Activated naive CD4-positive, alpha-beta T cell treated with anti-CD3 and anti-CD28 coated beads for 36 hours (primary cell): ENCODE results near the gene KCNG2. TPM values are rescaled to one million over a fixed set of nuclear protein-coding genes. Genes with fewer than 3 reads are reported as not detected.

ENCODE experiments used
- CTCF ChIA-PET: fragments of 350-600 bp; sonication (Branson Sonifier 250); formaldehyde crosslinking; loops from one replicate; lab custom pipeline; 2021; ENCODE audit warnings: antibody characterized with exemption; lab: Charles Lee
- DNase-seq: peaks from one replicate; pipeline ENCODE4 v3.0.0-alpha.2; 2020
- H3K27ac Mint-ChIP-seq: one replicate; pipeline ENCODE4 v1.8.0; 2021; ENCODE audit warnings: mild to moderate bottlenecking, mixed read lengths
- H3K27me3 Mint-ChIP-seq: one replicate; pipeline ENCODE4 v1.8.0; 2021; ENCODE audit warnings: low read depth, mixed read lengths
- H3K36me3 Mint-ChIP-seq: one replicate; pipeline ENCODE4 v1.8.0; 2021; ENCODE audit warnings: low read depth, mixed read lengths
- H3K4me1 Mint-ChIP-seq: one replicate; pipeline ENCODE4 v1.8.0; 2021; ENCODE audit warnings: low read depth, mixed read lengths
- H3K4me3 Mint-ChIP-seq: one replicate; pipeline ENCODE4 v1.8.0; 2021; ENCODE audit warnings: mild to moderate bottlenecking, moderate library complexity, mixed read lengths
- H3K9me3 Mint-ChIP-seq: one replicate; pipeline ENCODE4 v1.8.0; 2021; ENCODE audit warnings: mixed read lengths
- intact Hi-C: fragments of 100-400 bp; cut with micrococcal nuclease; formaldehyde crosslinking; loops from one replicate; pipeline ENCODE4 v1.15.1; 2023
- total RNA-seq, 2 experiments: library from RNA; stranded (reverse); gene quantifications; one replicate each; pipeline ENCODE4 v1.2.3, GENCODE V29; 2021

KCNG2 gene
- total RNA-seq, 2 experiments from 2014 or later, result not detected

DNA sequence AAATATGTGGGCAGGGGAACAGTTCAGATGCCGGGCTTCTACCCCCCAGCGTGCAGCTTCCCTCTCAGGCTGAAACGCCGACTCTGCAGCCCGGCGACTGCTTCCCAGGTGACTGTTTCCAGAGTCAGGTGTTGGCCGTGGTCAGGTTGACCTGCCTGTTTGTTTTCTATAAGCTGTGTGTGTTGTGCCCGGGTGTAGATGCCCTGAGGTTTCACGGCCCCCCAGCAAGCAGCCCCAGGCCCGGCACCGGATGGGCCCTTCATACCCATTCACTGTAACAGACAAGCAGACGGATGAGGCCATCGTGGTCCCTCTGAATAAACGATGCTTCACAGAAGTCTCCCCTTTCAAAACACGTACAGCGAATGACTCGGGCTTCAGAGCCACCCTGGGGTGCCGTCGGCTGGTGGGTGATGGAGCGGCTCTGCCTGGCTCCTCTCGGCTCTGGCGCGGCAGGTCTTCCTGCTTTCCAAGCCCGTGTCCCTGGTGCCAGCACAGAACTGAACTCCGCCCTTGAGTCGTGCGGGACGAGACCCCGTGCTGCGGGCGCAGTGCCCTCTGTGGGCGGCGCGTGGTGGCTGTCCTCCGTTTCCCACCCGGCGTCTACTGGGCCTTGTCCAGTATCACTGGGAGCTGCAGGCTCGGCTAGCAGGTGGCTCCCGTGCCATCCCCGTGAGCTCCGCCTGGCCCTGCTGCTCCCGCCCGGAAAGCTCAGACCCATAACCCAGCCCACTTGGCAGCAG lies 15.0 kb upstream of the KCNG2 start:
- Mint-ChIP-seq H3K36me3 (no peaks in the 10 kb centered on the region), H3K27me3 (peaks cover 24% of the 10 kb centered on the region), H3K27ac (no peak overlapping the region), H3K4me1 (no peaks in the 10 kb centered on the region), H3K4me3 (no peak overlapping the region), H3K9me3 (no peaks in the 10 kb centered on the region)
- CTCF ChIA-PET, result interaction anchor here (0.7 kb wide), 1 partner anchor 442 kb away, joined by 3 read pairs; no protein-coding TSS in a partner anchor
- intact Hi-C loops, result no loop called here
- DNase-seq, result no peak

DNA sequence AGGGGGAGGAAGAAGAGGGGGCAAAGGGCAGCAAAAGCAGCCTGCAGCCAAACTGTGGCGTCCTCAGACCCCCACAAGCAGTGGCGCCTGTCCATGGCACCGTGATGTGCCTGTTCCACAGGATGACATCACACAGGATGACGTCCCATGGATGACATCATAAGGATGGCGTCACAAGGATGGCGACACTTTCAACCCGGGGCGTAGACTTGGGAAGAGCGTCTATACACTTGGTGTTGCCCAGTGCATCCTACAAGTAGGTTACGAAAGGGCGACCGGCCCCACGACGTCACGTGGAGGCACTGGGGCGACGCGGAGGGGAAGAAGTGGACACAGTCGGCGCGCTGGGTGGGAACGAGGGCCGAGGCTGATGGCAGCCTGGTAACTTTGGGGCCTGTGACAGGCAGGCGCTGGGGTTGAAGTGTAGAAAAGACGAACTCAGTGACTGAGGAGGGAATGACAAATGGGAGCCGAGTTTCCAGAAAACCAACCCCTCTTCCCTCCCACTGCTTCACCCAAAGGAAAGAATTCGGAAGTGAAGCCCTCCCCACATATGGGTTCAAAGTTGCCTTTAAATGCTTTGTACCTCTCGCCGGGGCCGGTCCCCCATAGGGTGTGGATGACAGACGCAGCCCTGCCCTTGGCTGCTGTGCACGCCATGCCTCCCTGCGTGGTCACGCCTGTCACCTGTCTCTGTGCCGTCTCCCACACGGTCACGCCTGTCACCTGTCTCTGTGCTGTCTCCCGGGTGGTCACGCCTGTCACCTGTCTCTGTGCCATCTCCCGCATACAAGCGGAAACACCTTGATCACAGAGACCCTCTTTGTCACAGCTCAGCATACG lies 13.4 kb upstream of the KCNG2 start:
- no peaks in the 10 kb centered on the region for H3K9me3 Mint-ChIP-seq
- H3K36me3 Mint-ChIP-seq, result no peaks in the 10 kb centered on the region
- CTCF ChIA-PET, result no interaction called here
- intact Hi-C loops, result no loop called here
- no peaks in the 10 kb centered on the region for H3K4me1 Mint-ChIP-seq
- H3K27me3 Mint-ChIP-seq, result peaks cover 31% of the 10 kb centered on the region
- no peak for DNase-seq
- no peak overlapping the region for H3K4me3 Mint-ChIP-seq
- H3K27ac Mint-ChIP-seq, result no peak overlapping the region

DNA sequence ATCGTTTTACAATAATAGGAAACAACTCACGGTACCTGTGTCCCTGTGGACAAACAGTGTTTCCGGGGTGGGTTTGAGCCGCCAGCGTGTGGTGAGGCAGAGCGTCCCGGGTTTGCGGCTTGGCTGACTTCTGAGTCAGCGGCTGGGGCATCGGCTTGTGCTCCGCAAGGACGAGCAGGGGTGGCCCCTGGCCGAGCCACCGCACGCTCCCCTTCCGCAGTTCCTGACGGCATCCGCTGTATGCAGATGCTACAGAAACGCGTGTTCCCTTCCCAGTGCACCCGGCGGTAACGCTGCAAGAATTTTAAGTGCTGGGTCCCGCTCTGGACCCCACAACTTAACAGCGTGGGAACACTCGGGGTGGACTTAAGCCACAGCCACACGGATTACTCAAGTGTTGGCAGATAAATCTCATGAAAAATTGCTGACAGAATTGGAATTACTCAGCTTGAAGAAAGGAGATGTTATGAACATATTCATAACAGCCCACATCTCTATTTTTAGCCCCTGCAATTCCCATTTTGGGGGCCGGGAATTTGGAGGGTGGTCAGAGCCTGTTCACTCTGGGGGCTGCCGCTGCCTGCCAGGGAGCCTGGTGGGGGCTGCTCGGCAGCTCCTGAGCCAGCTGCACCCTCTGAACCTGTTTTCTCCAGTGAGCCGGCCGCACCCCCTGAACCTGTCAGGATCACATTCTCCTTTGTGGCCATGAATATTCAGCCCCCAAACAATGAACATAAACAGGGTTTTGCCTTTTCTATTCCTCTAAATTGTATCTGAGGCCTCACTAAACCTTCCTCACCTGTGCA lies 12.6 kb upstream of the KCNG2 start:
- no peak for DNase-seq
- H3K36me3 Mint-ChIP-seq, result no peaks in the 10 kb centered on the region
- no peaks in the 10 kb centered on the region for H3K4me1 Mint-ChIP-seq
- H3K27ac Mint-ChIP-seq, result no peak overlapping the region
- intact Hi-C loops, result no loop called here
- CTCF ChIA-PET, result interaction anchor here (0.6 kb wide), 1 partner anchor 32 kb away, joined by 3 read pairs; no protein-coding TSS in a partner anchor
- H3K4me3 Mint-ChIP-seq, result no peak overlapping the region
- no peaks in the 10 kb centered on the region for H3K9me3 Mint-ChIP-seq
- peaks cover 34% of the 10 kb centered on the region for H3K27me3 Mint-ChIP-seq

GRCh38 chr18:79785831-79786230 lies 11.9 kb upstream of the KCNG2 start:
- CTCF ChIA-PET, result no interaction called here
- DNase-seq, result no peak
- no peak overlapping the region for H3K4me3 Mint-ChIP-seq
- H3K36me3 Mint-ChIP-seq, result no peaks in the 10 kb centered on the region
- H3K27ac Mint-ChIP-seq, result no peak overlapping the region
- no peaks in the 10 kb centered on the region for H3K4me1 Mint-ChIP-seq
- intact Hi-C loops, result no loop called here
- no peaks in the 10 kb centered on the region for H3K9me3 Mint-ChIP-seq
- peaks cover 39% of the 10 kb centered on the region for H3K27me3 Mint-ChIP-seq

DNA sequence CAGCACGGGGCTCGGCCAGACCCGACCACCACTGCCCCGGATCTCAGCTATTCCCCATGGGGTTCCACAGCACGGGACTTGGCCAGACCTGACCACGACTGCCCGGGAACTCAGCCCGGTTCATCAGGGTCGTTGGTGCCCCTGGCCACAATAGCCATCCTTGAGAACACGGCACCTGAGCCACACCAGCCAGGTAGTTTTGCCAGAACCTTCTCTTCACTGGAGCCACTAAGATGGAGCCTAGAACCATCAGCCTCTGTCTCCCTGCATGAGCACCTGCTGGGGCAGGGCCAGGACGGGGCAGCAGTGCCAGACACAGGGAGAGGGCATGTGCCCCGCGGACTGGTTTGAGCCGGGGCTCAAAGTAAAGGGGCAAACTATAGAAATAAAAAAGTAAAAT lies 11.4 kb upstream of the KCNG2 start:
- intact Hi-C loops, result no loop called here
- Mint-ChIP-seq H3K4me1 (peaks cover 2% of the 10 kb centered on the region), H3K27ac (no peak overlapping the region), H3K9me3 (no peaks in the 10 kb centered on the region), H3K27me3 (peaks cover 43% of the 10 kb centered on the region), H3K4me3 (no peak overlapping the region), H3K36me3 (no peaks in the 10 kb centered on the region)
- no peak for DNase-seq
- CTCF ChIA-PET, result no interaction called here

DNA sequence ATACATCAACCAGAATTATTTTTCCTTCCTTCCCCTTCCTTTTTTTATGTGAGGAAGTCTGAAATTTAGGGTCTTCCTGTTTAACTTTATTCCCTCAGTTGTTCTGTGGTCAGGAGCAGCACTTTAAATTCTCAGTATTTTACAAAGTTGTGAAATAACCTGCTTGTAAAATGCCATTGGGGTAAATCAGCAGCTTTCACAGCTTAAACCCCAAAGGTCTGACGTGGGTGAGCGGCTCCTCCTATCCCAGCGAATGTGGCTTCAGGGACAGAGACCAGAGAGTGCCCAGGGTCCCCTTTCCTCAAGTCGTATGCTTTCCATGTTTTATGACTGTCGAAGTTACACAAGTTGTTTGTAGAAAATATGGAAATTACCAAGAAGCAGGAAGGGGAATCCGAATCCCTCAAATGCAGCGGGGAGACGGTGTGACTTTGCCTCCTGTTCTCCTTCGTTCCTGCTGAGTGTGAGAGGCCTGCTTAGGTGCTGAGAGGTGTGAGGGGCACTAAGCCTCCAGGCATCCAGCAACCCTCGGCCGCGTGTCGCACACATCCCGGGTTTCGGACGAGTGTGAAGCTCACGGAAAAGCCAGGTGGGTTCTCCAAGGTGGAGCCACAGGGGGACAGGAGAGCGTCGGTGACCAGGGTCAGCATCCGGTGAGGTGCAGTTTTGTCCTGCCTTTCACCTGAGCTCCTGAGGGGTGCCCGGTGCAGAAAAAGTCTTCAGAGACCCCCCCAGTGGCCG lies 10.8 kb upstream of the KCNG2 start:
- Mint-ChIP-seq H3K36me3 (no peaks in the 10 kb centered on the region), H3K9me3 (no peaks in the 10 kb centered on the region), H3K27ac (no peak overlapping the region), H3K27me3 (peaks cover 49% of the 10 kb centered on the region), H3K4me1 (peaks cover 5% of the 10 kb centered on the region), H3K4me3 (no peak overlapping the region)
- no peak for DNase-seq
- CTCF ChIA-PET, result no interaction called here
- intact Hi-C loops, result no loop called here

DNA sequence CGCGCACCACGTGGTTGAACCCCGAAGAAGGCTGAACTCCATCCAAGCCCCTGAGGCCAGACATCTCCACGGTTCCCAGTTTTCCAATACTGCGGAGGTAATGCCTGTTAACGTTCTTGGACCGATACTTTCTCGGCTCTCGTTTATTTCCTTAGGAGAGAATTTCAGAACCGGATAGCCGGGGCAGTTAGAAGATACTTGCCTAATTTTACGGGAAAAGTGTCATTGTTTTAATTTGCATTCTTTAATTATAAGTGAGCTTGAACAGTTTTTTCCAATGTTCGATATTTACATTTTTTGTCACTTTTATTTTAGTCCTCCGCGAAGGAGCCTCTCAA lies 10.2 kb upstream of the KCNG2 start:
- intact Hi-C loops, result no loop called here
- Mint-ChIP-seq H3K4me3 (no peak overlapping the region), H3K4me1 (peaks cover 7% of the 10 kb centered on the region), H3K9me3 (no peaks in the 10 kb centered on the region), H3K27ac (no peak overlapping the region), H3K27me3 (peaks cover 55% of the 10 kb centered on the region), H3K36me3 (no peaks in the 10 kb centered on the region)
- CTCF ChIA-PET, result no interaction called here
- DNase-seq, result no peak

DNA sequence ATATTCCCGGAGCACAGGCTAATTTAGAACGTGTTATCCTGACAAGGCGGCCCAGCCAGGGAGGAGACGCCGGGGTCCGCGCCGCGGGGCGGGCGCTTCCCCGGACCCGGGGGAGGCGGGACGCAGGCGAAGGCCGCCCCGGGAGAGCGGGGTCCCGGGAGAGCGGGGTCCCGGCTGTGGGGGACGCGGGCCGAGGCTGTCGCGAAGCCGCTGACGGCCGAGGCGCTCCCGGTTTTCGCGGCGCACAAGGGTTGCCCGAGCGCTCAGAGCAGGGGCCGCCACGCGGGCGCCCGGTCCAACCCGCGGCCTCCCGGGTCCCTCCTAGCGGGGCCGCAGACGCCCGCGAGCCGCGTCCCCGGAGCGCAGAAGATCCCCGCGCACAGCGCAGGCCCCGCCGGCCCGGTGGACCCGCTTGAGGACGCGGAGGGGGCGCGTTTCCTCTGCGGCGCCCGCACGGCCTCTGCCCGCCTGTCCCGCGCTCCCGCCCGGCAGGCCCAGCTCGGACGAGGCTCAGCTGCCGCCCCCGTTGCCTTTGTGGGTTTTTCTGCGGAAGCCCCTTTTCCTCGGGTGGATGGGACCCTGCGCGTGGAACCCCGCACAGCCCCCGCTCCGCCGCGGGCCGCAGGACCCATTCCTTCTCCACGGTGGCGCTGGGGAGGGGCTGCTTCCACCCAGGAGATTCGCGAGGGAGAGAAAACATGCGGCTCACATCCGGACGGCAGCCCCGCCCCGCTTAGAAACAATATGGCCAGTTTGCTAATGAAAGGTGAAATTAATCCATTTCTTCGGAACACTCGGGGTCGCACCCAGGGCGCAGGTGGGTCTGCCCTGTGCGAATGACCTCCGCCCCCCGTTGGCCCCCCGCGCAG lies 9.6 kb upstream of the KCNG2 start:
- DNase-seq, result no peak
- peaks cover 60% of the 10 kb centered on the region for H3K27me3 Mint-ChIP-seq
- intact Hi-C loops, result no loop called here
- H3K4me1 Mint-ChIP-seq, result peaks cover 10% of the 10 kb centered on the region
- H3K36me3 Mint-ChIP-seq, result no peaks in the 10 kb centered on the region
- no peak overlapping the region for H3K4me3 Mint-ChIP-seq
- H3K9me3 Mint-ChIP-seq, result no peaks in the 10 kb centered on the region
- CTCF ChIA-PET, result no interaction called here
- no peak overlapping the region for H3K27ac Mint-ChIP-seq

DNA sequence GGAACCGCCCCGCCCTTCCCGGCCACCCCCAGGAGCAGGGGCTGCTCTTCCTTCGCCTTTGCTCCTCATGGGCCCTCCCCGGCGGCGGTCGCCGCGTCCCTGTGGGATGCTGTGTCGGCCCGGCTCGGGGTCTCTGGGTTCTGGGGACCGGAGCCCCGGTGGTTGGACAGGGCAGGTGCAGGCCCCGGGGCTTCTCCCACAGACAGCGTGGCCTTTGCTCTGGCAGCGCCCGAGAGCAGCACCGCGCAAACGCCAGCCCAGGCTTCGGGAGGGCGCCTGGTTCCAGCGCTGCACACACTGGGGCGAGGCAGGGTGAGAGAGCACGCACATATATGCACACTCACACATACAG lies 9.0 kb upstream of the KCNG2 start:
- peaks cover 10% of the 10 kb centered on the region for H3K4me1 Mint-ChIP-seq
- no peaks in the 10 kb centered on the region for H3K36me3 Mint-ChIP-seq
- H3K27ac Mint-ChIP-seq, result no peak overlapping the region
- no peaks in the 10 kb centered on the region for H3K9me3 Mint-ChIP-seq
- intact Hi-C loops, result no loop called here
- peaks cover 60% of the 10 kb centered on the region for H3K27me3 Mint-ChIP-seq
- H3K4me3 Mint-ChIP-seq, result no peak overlapping the region
- CTCF ChIA-PET, result no interaction called here
- DNase-seq, result no peak

DNA sequence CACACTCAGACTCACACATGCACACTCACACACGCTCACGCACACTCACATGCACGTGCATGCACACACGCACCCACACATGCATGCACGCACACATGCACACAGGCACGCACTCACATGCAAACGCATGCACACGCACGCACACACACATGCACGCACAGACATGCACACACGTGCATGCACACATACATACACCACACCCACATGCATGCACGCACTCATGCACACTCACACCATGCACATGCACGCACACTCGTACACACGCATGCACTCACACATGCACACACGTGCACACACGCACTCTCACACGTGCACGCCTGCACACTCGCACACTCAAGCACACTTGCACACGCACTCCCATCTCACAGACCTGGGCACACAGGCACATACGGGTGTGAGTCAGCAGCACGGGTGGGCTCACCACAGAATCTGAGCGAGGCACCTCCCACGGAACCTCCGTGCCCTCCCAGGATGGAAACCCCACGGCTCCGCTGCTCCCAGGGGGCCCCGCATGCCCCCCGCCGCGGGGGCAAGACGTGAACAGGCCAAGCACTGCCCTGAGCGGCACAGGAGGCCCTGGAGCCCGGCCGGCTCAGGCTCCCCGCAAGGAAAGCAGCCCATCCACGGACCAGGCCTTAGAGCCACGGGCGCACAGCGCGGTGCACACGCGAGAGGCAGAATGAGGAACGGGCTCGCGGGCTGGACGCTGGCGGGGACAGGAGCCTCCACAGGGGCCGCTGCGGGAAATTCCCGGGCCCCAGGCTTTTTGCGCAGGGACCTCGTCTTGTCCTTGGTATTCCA lies 8.4 kb upstream of the KCNG2 start:
- DNase-seq, result no peak
- no peaks in the 10 kb centered on the region for H3K9me3 Mint-ChIP-seq
- H3K27ac Mint-ChIP-seq, result no peak overlapping the region
- no peak overlapping the region for H3K4me3 Mint-ChIP-seq
- intact Hi-C loops, result no loop called here
- no peaks in the 10 kb centered on the region for H3K36me3 Mint-ChIP-seq
- CTCF ChIA-PET, result no interaction called here
- peaks cover 58% of the 10 kb centered on the region for H3K27me3 Mint-ChIP-seq
- peaks cover 10% of the 10 kb centered on the region for H3K4me1 Mint-ChIP-seq
